T-cell (primary cell): ENCODE data around the gene GTF2E1. TPM values are rescaled to one million over a fixed set of nuclear protein-coding genes. Genes with fewer than 3 reads are reported as not detected.

Experiments used
- ATAC-seq, 4 experiments: fragments of 200-7000 bp in 3 of 4; fragments of 150-1000 bp in 1 of 4; cut with Tn5 transposase; replicated peaks in 1 of 4; 1 replicate in 3 of 4; 2 replicates in 1 of 4; pipeline ENCODE4 v1.10.0; 2021; ENCODE audit warnings: moderate library complexity in 3 of 4, mild to moderate bottlenecking in 2 of 4, moderate number of reproducible peaks in 1 of 4
- CTCF ChIA-PET, 2 donors: fragments of 300-600 bp; sonication (Branson Sonifier 250); formaldehyde crosslinking; loops; one replicate each; lab custom pipeline; 2022; ENCODE audit warnings: antibody characterized with exemption in 2 of 2; lab: Charles Lee
- POLR2A ChIA-PET, 2 donors: fragments of 300-600 bp; sonication (Branson Sonifier 250); formaldehyde crosslinking; loops; one replicate each; lab custom pipeline; 2022; ENCODE audit warnings: antibody characterized with exemption in 2 of 2; lab: Charles Lee
- DNase-seq, 35 experiments: peaks; one replicate each; pipeline versions ENCODE4 v3.0.0 to v3.0.0-alpha.2; 2013 to 2023
- H3K27ac ChIP-seq: one replicate; pipeline ENCODE4 v1.5.1; 2013; ENCODE audit warnings: low read length
- H3K27me3 ChIP-seq, 2 experiments: replicated peaks in 1 of 2; 1 replicate in 1 of 2; 2 replicates in 1 of 2; pipeline versions ENCODE4 v1.6.1 to v1.7.0; 2013; ENCODE audit warnings: low read length in 1 of 2, mixed read lengths in 1 of 2; ENCODE audit not compliant: control insufficient read depth in 2 of 2, insufficient read depth in 2 of 2; ENCODE audit errors: extremely low read depth in 1 of 2
- H3K36me3 ChIP-seq, 2 donors: 1 replicate in 1 of 2; 2 replicates in 1 of 2; pipeline versions ENCODE4 v1.6.1 to v1.7.0; 2013; ENCODE audit warnings: low read length in 1 of 2; ENCODE audit not compliant: control insufficient read depth in 2 of 2, insufficient read depth in 1 of 2; ENCODE audit errors: extremely low read depth in 1 of 2
- H3K4me1 ChIP-seq, 2 experiments: 1 replicate in 1 of 2; 2 replicates in 1 of 2; pipeline versions ENCODE4 v1.6.1 to v1.7.0; 2013; ENCODE audit warnings: low read length in 2 of 2, mixed read lengths in 1 of 2; ENCODE audit not compliant: insufficient read depth in 2 of 2, control insufficient read depth in 1 of 2; ENCODE audit errors: extremely low read depth in 1 of 2
- H3K4me3 ChIP-seq, 2 donors: 1 replicate in 1 of 2; 2 replicates in 1 of 2; pipeline versions ENCODE4 v1.5.1 to v1.7.0; 2013; ENCODE audit warnings: mild to moderate bottlenecking in 2 of 2, low read length in 1 of 2, moderate library complexity in 1 of 2; ENCODE audit not compliant: control insufficient read depth in 1 of 2; ENCODE audit errors: extremely low read depth in 1 of 2
- H3K9me3 ChIP-seq: 2 replicates; pipeline ENCODE4 v1.7.0; 2013
- H3K27ac Mint-ChIP-seq, 2 donors: one replicate each; pipeline ENCODE4 v1.8.0; 2020 to 2021; ENCODE audit warnings: mild to moderate bottlenecking in 2 of 2, mixed read lengths in 2 of 2
- H3K27me3 Mint-ChIP-seq, 2 donors: one replicate each; pipeline ENCODE4 v1.8.0; 2021 to 2022; ENCODE audit warnings: mixed read lengths in 2 of 2
- H3K36me3 Mint-ChIP-seq: one replicate; pipeline ENCODE4 v1.8.0; 2021; ENCODE audit warnings: mixed read lengths
- H3K4me1 Mint-ChIP-seq, 3 donors: one replicate each; pipeline ENCODE4 v1.8.0; 2020 to 2022; ENCODE audit warnings: mixed read lengths in 3 of 3, mild to moderate bottlenecking in 1 of 3
- H3K4me3 Mint-ChIP-seq, 3 donors: one replicate each; pipeline ENCODE4 v1.8.0; 2020 to 2022; ENCODE audit warnings: mild to moderate bottlenecking in 3 of 3, mixed read lengths in 3 of 3, moderate library complexity in 3 of 3
- H3K9me3 Mint-ChIP-seq, 3 donors: one replicate each; pipeline ENCODE4 v1.8.0; 2020 to 2022; ENCODE audit warnings: mixed read lengths in 3 of 3
- WGBS: methylation state at CpG from one replicate; pipeline ENCODE4 v1.1.5; 2013; ENCODE audit warnings: missing lambda C conversion rate; ENCODE audit not compliant: insufficient coverage; 5-methylcytosine and 5-hydroxymethylcytosine counted together
- total RNA-seq, 35 experiments: library from RNA in 6 of 35; stranded (reverse) in 6 of 35; fragments of 120-200 nt in 1 of 35; gene quantifications; one replicate each; pipeline versions ENCODE4 v1.2.1 to v1.2.4 and lab custom pipeline; 2013 to 2026

Gene GTF2E1
- total RNA-seq, 5 donors from 2014 or later (not counting 1 experiment from before 2014, with no cell fraction given) = 13.3 to 28.5 (median 26.0) TPM

DNA sequence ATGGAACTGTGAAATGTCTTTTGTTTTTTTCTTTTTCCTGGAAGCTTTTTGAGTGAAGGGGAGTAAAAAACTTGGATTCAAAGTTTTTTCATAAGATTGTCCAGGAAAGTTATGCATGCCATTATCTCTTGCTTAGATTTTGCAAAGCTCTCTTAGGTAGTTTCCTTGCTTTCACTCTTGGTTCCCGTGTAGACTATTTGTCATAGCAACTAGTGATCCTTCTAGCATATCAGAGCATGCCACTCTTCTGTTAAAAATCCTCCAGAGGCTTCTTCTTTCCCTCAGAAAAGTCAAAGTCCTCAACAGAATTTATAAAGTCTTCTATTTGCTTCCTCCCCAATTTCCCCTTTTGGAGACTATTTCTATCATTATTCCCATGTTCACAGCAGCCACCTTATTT lies 21.1 kb downstream of the GTF2E1 start:
- H3K4me3 Mint-ChIP-seq = no peak overlapping the region
- no peaks in the 10 kb centered on the region for H3K27me3 Mint-ChIP-seq
- ATAC-seq = no peak
- H3K4me1 Mint-ChIP-seq = peaks cover 83 to 94% (median 87%) of the 10 kb centered on the region in 3 donors
- H3K27ac Mint-ChIP-seq = no peak overlapping the region
- peaks cover 0 to 2% of the 10 kb centered on the region in 2 experiments for H3K4me1 ChIP-seq
- H3K36me3 ChIP-seq = no peaks in the 10 kb centered on the region
- ChIA-PET CTCF (no interaction called here), POLR2A (no interaction called here)
- H3K36me3 Mint-ChIP-seq = peaks cover 20% of the 10 kb centered on the region
- H3K27me3 ChIP-seq = no peaks in the 10 kb centered on the region
- WGBS = 71% methylated on average over 1 of the region's 1 CpG
- DNase-seq = no peak
- H3K9me3 Mint-ChIP-seq = no peaks in the 10 kb centered on the region
- H3K4me3 ChIP-seq = no peak overlapping the region
- H3K27ac ChIP-seq = no peak overlapping the region
- no peaks in the 10 kb centered on the region for H3K9me3 ChIP-seq

DNA sequence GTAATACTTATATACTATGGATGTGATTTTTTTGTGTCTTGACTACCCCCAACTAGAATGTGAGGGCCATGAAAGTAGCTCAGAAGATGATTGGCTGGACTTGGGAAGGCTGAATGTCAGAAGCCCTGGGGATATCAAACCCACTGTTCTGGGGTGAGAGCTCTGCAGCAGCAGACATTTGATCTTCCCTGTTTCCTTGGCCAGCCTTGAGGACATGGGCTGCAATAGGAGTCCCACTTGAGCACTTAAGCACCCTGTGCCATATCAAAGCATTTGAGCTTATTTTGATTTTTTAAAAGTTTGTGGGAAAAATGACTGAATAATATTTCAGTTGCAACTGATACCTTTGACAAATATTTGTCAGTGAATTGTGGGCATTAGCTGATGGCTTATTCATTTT lies 21.7 kb downstream of the GTF2E1 start:
- CTCF ChIA-PET = interaction anchor here in 1 of 2 donors (0.6 kb wide), 1 partner anchor 456 kb away, joined by 3 read pairs; no protein-coding TSS in a partner anchor
- no peak for ATAC-seq
- Mint-ChIP-seq H3K4me1 (peaks cover 79 to 94% (median 85%) of the 10 kb centered on the region in 3 donors), H3K9me3 (no peaks in the 10 kb centered on the region), H3K4me3 (no peak overlapping the region), H3K36me3 (peaks cover 16% of the 10 kb centered on the region), H3K27ac (no peak overlapping the region), H3K27me3 (no peaks in the 10 kb centered on the region)
- no peaks in the 10 kb centered on the region for H3K9me3 ChIP-seq
- POLR2A ChIA-PET = no interaction called here
- no peak for DNase-seq
- H3K27me3 ChIP-seq = no peaks in the 10 kb centered on the region
- H3K4me3 ChIP-seq = no peak overlapping the region
- H3K36me3 ChIP-seq = no peaks in the 10 kb centered on the region
- peaks cover 0 to 2% of the 10 kb centered on the region in 2 experiments for H3K4me1 ChIP-seq
- no peak overlapping the region for H3K27ac ChIP-seq

- Mint-ChIP-seq H3K9me3 (no peaks in the 10 kb centered on the region), H3K27me3 (no peaks in the 10 kb centered on the region), H3K4me3 (no peak overlapping the region), H3K4me1 (peaks cover 66 to 86% (median 81%) of the 10 kb centered on the region in 3 donors), H3K36me3 (peaks cover 22% of the 10 kb centered on the region), H3K27ac (no peak overlapping the region)
- ATAC-seq (no peak), DNase-seq (no peak)
- Histone ChIP-seq H3K27me3 (no peaks in the 10 kb centered on the region), H3K4me3 (no peak overlapping the region), H3K27ac (no peak overlapping the region), H3K9me3 (no peaks in the 10 kb centered on the region), H3K4me1 (peaks cover 0 to 2% of the 10 kb centered on the region in 2 experiments), H3K36me3 (peaks cover 0 to 2% of the 10 kb centered on the region in 2 donors)
- CTCF ChIA-PET = interaction anchor here (0.6 kb wide), 2 partner anchors 180 to 1323 kb away, joined by 3 to 5 read pairs; no protein-coding TSS in a partner anchor
- POLR2A ChIA-PET = no interaction called here
Measured at GRCh38 chr3:120765830-120766493, 23.4 kb downstream of the GTF2E1 start.

DNA sequence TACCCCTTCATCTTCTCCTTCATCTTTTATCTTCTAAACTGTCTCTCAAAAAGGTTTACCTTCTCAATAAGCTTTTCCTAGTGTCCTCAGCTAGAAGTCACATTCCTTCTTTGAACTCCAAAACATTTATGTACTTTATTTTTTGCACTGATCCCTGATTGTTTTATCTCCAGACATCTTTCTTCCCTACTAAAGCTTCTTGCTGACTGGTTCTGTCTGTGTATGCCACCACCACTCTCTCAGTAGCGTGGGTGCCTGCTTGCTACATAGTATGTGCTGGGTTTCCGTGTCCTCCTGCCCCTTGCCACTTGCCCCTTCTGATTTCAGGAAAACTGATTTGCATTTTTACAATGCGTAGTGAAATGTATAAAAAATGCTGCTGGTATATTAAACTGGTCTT lies 24.0 kb downstream of the GTF2E1 start:
- Histone ChIP-seq H3K36me3 (peaks cover 0 to 8% of the 10 kb centered on the region in 2 donors), H3K9me3 (no peaks in the 10 kb centered on the region), H3K27me3 (no peaks in the 10 kb centered on the region), H3K4me3 (no peak overlapping the region), H3K27ac (no peak overlapping the region), H3K4me1 (peaks cover 0 to 2% of the 10 kb centered on the region in 2 experiments)
- CTCF ChIA-PET = no interaction called here
- H3K4me1 Mint-ChIP-seq = peaks cover 62 to 80% (median 77%) of the 10 kb centered on the region in 3 donors
- DNase-seq = no peak
- POLR2A ChIA-PET = no interaction called here
- no peak for ATAC-seq
- H3K36me3 Mint-ChIP-seq = peaks cover 25% of the 10 kb centered on the region
- no peak overlapping the region for H3K4me3 Mint-ChIP-seq
- no peak overlapping the region for H3K27ac Mint-ChIP-seq
- no peaks in the 10 kb centered on the region for H3K27me3 Mint-ChIP-seq
- WGBS = 17% methylated on average over 1 of the region's 3 CpGs
- H3K9me3 Mint-ChIP-seq = no peaks in the 10 kb centered on the region

- CTCF ChIA-PET = no interaction called here
- H3K36me3 ChIP-seq = peaks cover 0 to 8% of the 10 kb centered on the region in 2 donors
- no peaks in the 10 kb centered on the region for H3K9me3 Mint-ChIP-seq
- H3K4me3 ChIP-seq = no peak overlapping the region
- peaks cover 29% of the 10 kb centered on the region for H3K36me3 Mint-ChIP-seq
- H3K4me3 Mint-ChIP-seq = no peak overlapping the region
- H3K4me1 Mint-ChIP-seq = peaks cover 63 to 79% (median 75%) of the 10 kb centered on the region in 3 donors
- H3K27ac ChIP-seq = no peak overlapping the region
- H3K27ac Mint-ChIP-seq = no peak overlapping the region
- H3K9me3 ChIP-seq = no peaks in the 10 kb centered on the region
- peaks cover 0 to 2% of the 10 kb centered on the region in 2 experiments for H3K4me1 ChIP-seq
- POLR2A ChIA-PET = no interaction called here
- WGBS = no CpG with 5 or more reads among the region's 1 CpG
- no peak for DNase-seq
- ATAC-seq = no peak
- H3K27me3 ChIP-seq = no peaks in the 10 kb centered on the region
- H3K27me3 Mint-ChIP-seq = no peaks in the 10 kb centered on the region
Measured at GRCh38 chr3:120767106-120767505, 24.6 kb downstream of the GTF2E1 start.

- peaks cover 46 to 62% (median 58%) of the 10 kb centered on the region in 3 donors for H3K4me1 Mint-ChIP-seq
- Histone ChIP-seq H3K9me3 (no peaks in the 10 kb centered on the region), H3K4me1 (peaks cover 0 to 5% of the 10 kb centered on the region in 2 experiments), H3K27ac (no peak overlapping the region), H3K4me3 (no peak overlapping the region), H3K27me3 (no peaks in the 10 kb centered on the region), H3K36me3 (peaks cover 0 to 18% of the 10 kb centered on the region in 2 donors)
- H3K27me3 Mint-ChIP-seq = no peaks in the 10 kb centered on the region
- ATAC-seq (no peak), DNase-seq (no peak)
- ChIA-PET POLR2A (no interaction called here), CTCF (interaction anchor here (0.6 to 1.7 kb wide), 2 partner anchors 26 to 619 kb away, joined by 4 read pairs; no protein-coding TSS in a partner anchor)
- H3K36me3 Mint-ChIP-seq = peaks cover 25% of the 10 kb centered on the region
- WGBS = 100% methylated on average over 1 of the region's 2 CpGs
- H3K4me3 Mint-ChIP-seq = no peak overlapping the region
- no peaks in the 10 kb centered on the region for H3K9me3 Mint-ChIP-seq
- H3K27ac Mint-ChIP-seq = no peak overlapping the region
Measured at GRCh38 chr3:120769436-120769835, 26.9 kb downstream of the GTF2E1 start.
